HG02759 (cell line): ENCODE measurements around the gene FDXR.
"Not testable (repeated sequence)": the region's sequence is repeated elsewhere in the genome, so short reads cannot be mapped to it uniquely, and the experiment has no call there.

Experiments
- ATAC-seq: cut with Tn5 transposase; IDR thresholded peaks from one replicate; pipeline ENCODE4 v1.9.1; 2021; ENCODE audit warnings: mild to moderate bottlenecking, moderate library complexity; ENCODE audit not compliant: unreplicated experiment

Gene FDXR

GRCh38 chr17:74872313-74873036, at the start of gene FDXR:
FDXR (minus strand) TSS chr17:74872994; CDS start chr17:74872944, 50 bp downstream.
- ATAC-seq: peak; percentile 32

GRCh38 chr17:74922172-74922571, 49.4 kb upstream of the FDXR start:
- ATAC-seq: no peak

- no peak for ATAC-seq
Observed at GRCh38 chr17:74921769-74922168, 49.0 kb upstream of the FDXR start.

DNA sequence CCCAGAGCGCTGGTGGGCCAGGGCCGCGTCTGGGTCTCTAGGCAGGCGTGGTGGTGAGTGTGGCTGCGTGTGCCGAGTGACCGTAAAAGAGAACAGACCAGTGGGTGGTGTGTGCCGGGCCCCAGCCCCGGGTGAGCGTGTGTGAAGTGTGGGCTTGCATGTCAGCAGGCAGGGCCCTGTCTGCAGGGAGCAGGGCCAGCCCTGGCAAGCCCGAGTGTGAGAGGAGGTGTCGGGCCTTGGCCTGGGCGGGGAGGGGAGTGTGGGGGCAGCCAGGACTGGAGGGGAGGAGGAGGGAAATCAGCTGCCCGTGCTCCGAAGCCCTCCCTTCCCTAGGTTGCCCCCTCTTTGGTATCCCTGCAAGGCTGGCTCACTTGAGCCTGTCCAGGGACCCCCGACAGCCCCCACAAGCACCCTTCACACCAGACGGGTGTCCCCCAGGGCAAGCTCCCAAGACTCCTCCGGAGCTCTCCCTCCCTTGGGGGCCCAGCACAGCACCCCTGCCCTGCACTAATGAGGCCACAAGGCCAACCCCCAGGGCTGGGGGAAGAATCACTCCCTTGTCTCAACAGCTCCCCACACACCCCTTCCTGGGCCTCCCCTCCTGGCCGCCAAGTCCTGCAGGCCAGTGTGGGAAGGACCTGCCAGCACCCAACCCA, 48.4 kb upstream of the FDXR start:
- no peak for ATAC-seq

DNA sequence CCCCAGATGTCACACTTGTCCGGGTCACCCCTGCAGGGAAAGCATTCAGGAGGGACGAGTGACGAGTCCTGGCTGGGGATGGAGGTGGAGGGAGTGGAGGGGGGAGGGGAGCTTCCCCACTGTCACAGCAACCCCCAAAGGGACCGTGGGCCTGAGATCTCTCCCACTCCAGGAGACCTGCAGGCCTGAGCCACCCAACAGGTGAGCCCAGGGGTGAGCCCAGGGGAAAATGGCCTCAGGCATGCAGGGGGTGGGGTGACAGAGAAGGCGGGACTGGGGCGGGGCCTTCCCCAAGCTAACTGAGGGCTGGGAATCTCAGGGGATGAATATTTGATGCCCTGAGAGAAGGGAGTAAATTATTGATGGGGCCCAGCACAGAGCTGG, 47.8 kb upstream of the FDXR start:
- no peak for ATAC-seq

DNA sequence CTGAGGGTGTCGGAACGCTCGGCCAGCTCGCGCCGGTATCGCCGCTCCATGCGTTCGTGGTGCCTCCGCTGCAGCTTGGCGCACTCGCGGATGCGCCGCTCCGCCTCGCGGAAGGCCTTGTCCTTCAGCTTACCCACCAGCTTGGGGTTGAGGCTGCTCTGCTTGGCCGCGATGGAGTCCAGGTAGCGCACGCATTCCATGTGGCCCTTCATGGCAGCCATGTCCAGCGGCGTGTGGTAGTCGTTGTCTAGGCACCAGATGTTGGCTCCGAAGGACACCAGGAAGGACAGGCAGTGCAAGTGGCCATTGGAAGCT, 47.5 kb upstream of the FDXR start:
- ATAC-seq: no peak

- no peak for ATAC-seq
Observed at GRCh38 chr17:74919440-74920305, 46.9 kb upstream of the FDXR start.

DNA sequence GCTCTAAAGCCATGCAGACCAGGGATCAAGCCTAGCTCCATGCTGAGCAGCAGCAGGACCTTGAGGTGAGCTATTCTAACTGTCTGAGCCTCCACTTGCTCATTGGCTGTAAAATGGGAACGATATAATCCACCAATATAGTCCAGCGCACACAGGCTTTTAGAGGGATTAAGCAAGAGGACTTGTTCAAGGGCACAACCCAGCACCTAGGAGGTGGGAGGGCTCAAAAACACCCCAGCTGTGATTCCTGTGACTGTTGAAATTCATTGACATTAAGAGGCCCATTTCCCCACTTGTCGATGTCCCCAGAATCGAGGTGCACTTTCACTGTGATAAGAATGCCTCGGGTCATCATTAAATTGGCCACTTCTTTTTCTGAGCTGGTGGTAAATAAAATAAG, 46.1 kb upstream of the FDXR start:
- ATAC-seq: no peak

DNA sequence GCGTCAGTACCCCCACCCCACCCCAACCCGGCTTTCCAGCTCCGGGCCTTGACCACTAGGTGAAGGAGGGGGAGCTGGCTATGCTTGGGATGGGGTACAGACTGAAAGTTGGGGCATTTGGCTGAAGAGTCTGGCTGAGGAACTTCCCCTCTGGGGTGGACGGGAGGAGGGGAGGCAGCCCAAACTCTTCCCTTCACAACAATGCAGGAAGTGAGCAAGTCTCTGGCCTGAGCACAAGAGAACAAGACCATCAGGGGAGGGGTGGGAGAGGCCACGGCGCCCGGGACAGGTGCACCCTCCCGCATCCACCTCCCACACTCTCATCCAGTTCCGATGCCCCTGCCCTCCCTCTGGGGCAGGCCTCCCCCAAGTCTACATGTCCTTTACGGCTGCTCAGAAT, 44.6 kb upstream of the FDXR start:
- no peak for ATAC-seq

DNA sequence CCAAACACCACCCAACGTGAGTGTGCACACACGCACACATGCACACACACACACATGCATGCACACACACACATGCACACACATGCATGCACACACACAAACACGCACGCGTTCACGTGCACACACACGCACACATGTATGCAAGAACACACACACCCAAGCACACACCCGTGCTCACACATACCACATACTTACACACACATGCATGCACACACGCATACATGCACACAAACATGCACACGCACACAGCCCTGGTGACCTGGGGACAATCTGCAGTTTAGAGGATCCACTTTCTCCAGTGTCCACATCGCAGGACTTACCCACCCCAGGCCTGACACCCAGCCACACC, 44.0 kb upstream of the FDXR start:
- no peak for ATAC-seq

- no peak for ATAC-seq
Observed at GRCh38 chr17:74916136-74916850, 43.5 kb upstream of the FDXR start.

GRCh38 chr17:74911423-74911822, 38.6 kb upstream of the FDXR start:
- not testable (repeated sequence) for ATAC-seq

- ATAC-seq: not testable (repeated sequence)
Observed at GRCh38 chr17:74909097-74909496, 36.3 kb upstream of the FDXR start.

DNA sequence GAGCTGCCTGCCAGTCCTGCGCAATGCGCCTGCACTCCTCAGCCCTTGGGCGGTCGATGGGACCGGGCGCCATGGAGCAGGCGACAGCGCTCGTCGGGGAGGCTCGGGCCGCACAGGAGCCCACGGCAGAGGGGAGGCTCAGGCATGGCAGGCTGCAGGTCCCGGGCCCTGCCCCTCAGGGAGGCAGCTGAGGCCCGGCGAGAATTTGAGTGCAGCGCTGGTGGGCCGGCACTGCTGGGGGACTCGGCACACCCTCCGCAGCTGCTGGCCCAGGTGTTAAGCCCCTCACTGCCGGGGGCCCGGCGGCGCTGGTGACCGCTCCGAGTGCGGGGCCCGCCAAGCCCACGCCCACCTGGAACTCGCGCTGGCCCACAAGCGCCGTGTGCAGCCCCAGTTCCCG, 34.2 kb upstream of the FDXR start:
- ATAC-seq: no peak

- not testable (repeated sequence) for ATAC-seq
Observed at GRCh38 chr17:74906214-74906793, 33.5 kb upstream of the FDXR start.

- ATAC-seq: no peak
Observed at GRCh38 chr17:74904687-74905409, 32.1 kb upstream of the FDXR start.

- no peak for ATAC-seq
Observed at GRCh38 chr17:74903671-74904070, 30.9 kb upstream of the FDXR start.

GRCh38 chr17:74903034-74903433, 30.2 kb upstream of the FDXR start:
- ATAC-seq: no peak

GRCh38 chr17:74901353-74902135, 28.8 kb upstream of the FDXR start:
- no peak for ATAC-seq

DNA sequence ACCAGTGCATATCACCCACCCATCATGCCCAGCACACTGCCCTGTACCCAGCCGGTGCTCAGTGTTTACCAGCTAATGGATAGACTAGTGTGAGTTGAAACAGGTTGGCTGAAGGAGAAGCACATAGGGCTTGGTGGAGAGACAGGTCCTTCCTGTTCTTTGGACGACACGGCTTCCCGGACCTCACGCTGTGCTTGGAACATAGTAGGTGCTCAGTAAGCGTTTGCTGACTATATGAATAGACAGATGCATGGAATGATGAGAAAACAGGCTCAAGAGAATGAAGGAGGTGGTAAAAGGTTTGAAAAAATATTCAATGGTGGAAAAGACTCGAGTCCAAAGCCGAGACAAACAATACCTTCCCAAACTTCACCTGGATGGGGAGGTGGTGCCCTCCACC, 27.4 kb upstream of the FDXR start:
- no peak for ATAC-seq
